Lower leg skin (tissue), 4 donors: Measurements from ENCODE around the gene ATAD2B. TPM values are rescaled to one million over a fixed set of nuclear protein-coding genes. Genes with fewer than 3 reads are reported as not detected.

Experiments
- DNase-seq, 2 donors: peaks; one replicate each; pipeline ENCODE4 v3.0.0-alpha.2; 2019; ENCODE audit warnings: low spot score in 2 of 2
- H3K4me3 ChIP-seq: fragments of 200-600 bp; sonication (generic); 2 replicates; pipeline ENCODE4 v1.5.1; 2017; ENCODE audit warnings: mild to moderate bottlenecking, low read depth; ENCODE audit not compliant: poor library complexity, severe bottlenecking
- CTCF ChIP-seq, 3 donors: fragments of 450-650 bp; IDR thresholded peaks; one replicate each; pipeline ENCODE4 v1.5.1; 2016; ENCODE audit warnings: antibody characterized with exemption in 3 of 3, mild to moderate bottlenecking in 3 of 3, moderate library complexity in 2 of 3
- POLR2A ChIP-seq, 2 donors: fragments of 450-650 bp; IDR thresholded peaks; one replicate each; pipeline ENCODE4 v1.6.1; 2016 to 2017; ENCODE audit warnings: antibody characterized with exemption in 2 of 2, mild to moderate bottlenecking in 1 of 2, moderate library complexity in 1 of 2
- WGBS, 2 donors: methylation state at CpG; one replicate each; pipeline ENCODE4 v1.1.5; 2018; 5-methylcytosine and 5-hydroxymethylcytosine counted together
- intact Hi-C: fragments of 100-400 bp; cut with DNase I; formaldehyde crosslinking; loops from one replicate; pipeline ENCODE4 v1.15.0; 2023; ENCODE audit warnings: low total_unique reads
- total RNA-seq, 4 donors: library from RNA; depleted of rRNA; stranded (reverse); fragments of >200 nt; gene quantifications; one replicate each; pipeline ENCODE4 v1.1.0, GENCODE V29; 2016

Gene ATAD2B
- total RNA-seq, 4 donors from 2014 or later: 23.2 to 31.1 (median 27.9) TPM

GRCh38 chr2:23900133-23900532 lies 26.8 kb downstream of the ATAD2B start:
- intact Hi-C loops: no loop called here
- TF ChIP-seq CTCF (IDR thresholded peaks at IDR 0.05) (no peak), POLR2A (IDR thresholded peaks at IDR 0.05) (no peak)
- H3K4me3 ChIP-seq: no peak overlapping the region

GRCh38 chr2:23871206-23871605 lies 55.7 kb downstream of the ATAD2B start:
- TF ChIP-seq CTCF (IDR thresholded peaks at IDR 0.05) (no peak), POLR2A (IDR thresholded peaks at IDR 0.05) (no peak)
- no peak overlapping the region for H3K4me3 ChIP-seq
- no peak for DNase-seq
- intact Hi-C loops: no loop called here
- WGBS, 2 donors: 94 to 97% methylated on average over 7 of the region's 7 CpGs

More at GRCh38 chr2:23900133-23900532, 26.8 kb downstream of the ATAD2B start:
- peak in 1 of 2 donors; percentile 52 for DNase-seq
- WGBS, 2 donors: 75 to 82% methylated on average over 8 of the region's 8 CpGs

- no peak for DNase-seq
- H3K4me3 ChIP-seq: no peak overlapping the region
- TF ChIP-seq POLR2A (IDR thresholded peaks at IDR 0.05) (no peak), CTCF (IDR thresholded peaks at IDR 0.05) (no peak)
- WGBS, 2 donors: 94 to 95% methylated on average over 2 of the region's 2 CpGs
- intact Hi-C loops: no loop called here
Observed at GRCh38 chr2:23867449-23867848, 59.5 kb downstream of the ATAD2B start.

GRCh38 chr2:23862716-23863426 lies 64.1 kb downstream of the ATAD2B start:
- H3K4me3 ChIP-seq: no peak overlapping the region
- DNase-seq: no peak
- 91 to 92% methylated on average over 8 of the region's 8 CpGs for WGBS, 2 donors
- intact Hi-C loops: no loop called here
- no peak for TF ChIP-seq POLR2A (IDR thresholded peaks at IDR 0.05)
- no peak for TF ChIP-seq CTCF (IDR thresholded peaks at IDR 0.05)

- intact Hi-C loops: no loop called here
- no peak for DNase-seq
- TF ChIP-seq POLR2A (IDR thresholded peaks at IDR 0.05) (no peak), CTCF (IDR thresholded peaks at IDR 0.05) (no peak)
- H3K4me3 ChIP-seq: no peak overlapping the region
- 93 to 96% methylated on average over 4 of the region's 4 CpGs for WGBS, 2 donors
Observed at GRCh38 chr2:23861952-23862351, 65.0 kb downstream of the ATAD2B start.

- intact Hi-C loops: no loop called here
- no peak for DNase-seq
- no peak overlapping the region for H3K4me3 ChIP-seq
- TF ChIP-seq POLR2A (IDR thresholded peaks at IDR 0.05) (no peak), CTCF (IDR thresholded peaks at IDR 0.05) (no peak)
- 81 to 82% methylated on average over 2 of the region's 2 CpGs for WGBS, 2 donors
Observed at GRCh38 chr2:23859983-23860382, 66.9 kb downstream of the ATAD2B start.
